Spinal cord (tissue), 10 donors: Measurements from ENCODE around the gene RASGRP1. TPM values are rescaled to one million over a fixed set of nuclear protein-coding genes. Genes with fewer than 3 reads are reported as not detected.
"Not testable (repeated sequence)": the region's sequence is repeated elsewhere in the genome, so short reads cannot be mapped to it uniquely, and the experiment has no call there.

ENCODE experiments used
- DNase-seq, 6 donors: peaks; one replicate each; pipeline versions ENCODE4 v3.0.0 to v3.0.0-alpha.2; 2013 to 2015; ENCODE audit warnings: low spot score in 6 of 6, low read depth in 4 of 6
- H3K27ac ChIP-seq: one replicate; pipeline ENCODE4 v1.5.1; 2013; ENCODE audit warnings: low read depth, low read length, control low read depth
- H3K27me3 ChIP-seq: one replicate; pipeline ENCODE4 v1.6.1; 2013; ENCODE audit warnings: low read length; ENCODE audit not compliant: control insufficient read depth, insufficient read depth
- H3K36me3 ChIP-seq: one replicate; pipeline ENCODE4 v1.6.1; 2013; ENCODE audit warnings: low read length; ENCODE audit not compliant: control insufficient read depth, insufficient read depth
- H3K4me1 ChIP-seq: one replicate; pipeline ENCODE4 v1.6.1; 2013; ENCODE audit warnings: low read length; ENCODE audit not compliant: control insufficient read depth, insufficient read depth
- H3K4me3 ChIP-seq: one replicate; pipeline ENCODE4 v1.5.1; 2013; ENCODE audit warnings: low read depth, low read length, control low read depth
- H3K9me3 ChIP-seq: one replicate; pipeline ENCODE4 v1.6.1; 2013; ENCODE audit warnings: low read length; ENCODE audit not compliant: control insufficient read depth, insufficient read depth
- WGBS: methylation state at CpG from one replicate; pipeline ENCODE4 v1.1.5; 2013; ENCODE audit warnings: missing lambda C conversion rate; ENCODE audit not compliant: insufficient coverage; 5-methylcytosine and 5-hydroxymethylcytosine counted together
- polyA plus RNA-seq, 2 donors: library from polyadenylated mRNA; unstranded; fragments of 120-200 nt; gene quantifications; one replicate each; pipeline ENCODE4 v1.2.1, GENCODE V29; 2013; ENCODE audit not compliant: insufficient read length in 2 of 2
- total RNA-seq, 2 donors: library from RNA; depleted of rRNA in 1 of 2; stranded (reverse); fragments of 120-200 nt in 1 of 2; fragments of >200 nt in 1 of 2; gene quantifications; one replicate each; pipeline versions ENCODE4 v1.2.3 to v1.2.4, GENCODE V29; 2013 to 2014
- donor health status: healthy.

RASGRP1 gene
- total and polyA plus RNA-seq, 4 donors = 3.3 to 6.0 (median 4.2) TPM

- DNase-seq = peak in 2 of 6 donors; percentile 38
- Histone ChIP-seq H3K27ac (no peak overlapping the region), H3K4me3 (no peak overlapping the region), H3K36me3 (no peaks in the 10 kb centered on the region), H3K4me1 (peaks cover 3% of the 10 kb centered on the region), H3K27me3 (no peaks in the 10 kb centered on the region), H3K9me3 (no peaks in the 10 kb centered on the region)
- WGBS = 12% methylated on average over 6 of the region's 7 CpGs
These were observed 38.5 kb upstream of the RASGRP1 start for GRCh38 chr15:38602910-38603670.

- no peaks in the 10 kb centered on the region for H3K27me3 ChIP-seq
- H3K9me3 ChIP-seq = no peaks in the 10 kb centered on the region
- WGBS = no CpG with 5 or more reads among the region's 2 CpGs
- H3K27ac ChIP-seq = no peak overlapping the region
- H3K36me3 ChIP-seq = no peaks in the 10 kb centered on the region
- peaks cover 3% of the 10 kb centered on the region for H3K4me1 ChIP-seq
- DNase-seq = peak in 2 of 6 donors; percentile 49 to 81
- no peak overlapping the region for H3K4me3 ChIP-seq
These were observed 35.6 kb upstream of the RASGRP1 start for GRCh38 chr15:38600236-38600635.

GRCh38 chr15:38598749-38599148 is 34.1 kb upstream of the RASGRP1 start:
- H3K27ac ChIP-seq = no peak overlapping the region

GRCh38 chr15:38597219-38597800 is 32.7 kb upstream of the RASGRP1 start:
- H3K27ac ChIP-seq = no peak overlapping the region
- WGBS = no CpG with 5 or more reads among the region's 3 CpGs
- H3K27me3 ChIP-seq = no peaks in the 10 kb centered on the region
- H3K4me1 ChIP-seq = no peaks in the 10 kb centered on the region
- H3K36me3 ChIP-seq = no peaks in the 10 kb centered on the region
- no peaks in the 10 kb centered on the region for H3K9me3 ChIP-seq
- no peak overlapping the region for H3K4me3 ChIP-seq
- DNase-seq = no peak

More at GRCh38 chr15:38598749-38599148, 34.1 kb upstream of the RASGRP1 start:
- no CpG with 5 or more reads among the region's 2 CpGs for WGBS
- no peak overlapping the region for H3K4me3 ChIP-seq
- H3K27me3 ChIP-seq = no peaks in the 10 kb centered on the region
- H3K4me1 ChIP-seq = peaks cover 3% of the 10 kb centered on the region
- no peak for DNase-seq
- H3K9me3 ChIP-seq = no peaks in the 10 kb centered on the region
- no peaks in the 10 kb centered on the region for H3K36me3 ChIP-seq

- Histone ChIP-seq H3K27me3 (no peaks in the 10 kb centered on the region), H3K4me3 (no peak overlapping the region), H3K36me3 (no peaks in the 10 kb centered on the region), H3K27ac (no peak overlapping the region), H3K4me1 (no peaks in the 10 kb centered on the region), H3K9me3 (no peaks in the 10 kb centered on the region)
- 50% methylated on average over 1 of the region's 4 CpGs for WGBS
- DNase-seq = no peak
These were observed 28.9 kb upstream of the RASGRP1 start for GRCh38 chr15:38593524-38593923.

- Histone ChIP-seq H3K4me1 (no peaks in the 10 kb centered on the region), H3K4me3 (no peak overlapping the region), H3K9me3 (no peaks in the 10 kb centered on the region), H3K27me3 (no peaks in the 10 kb centered on the region), H3K36me3 (no peaks in the 10 kb centered on the region), H3K27ac (no peak overlapping the region)
- no peak for DNase-seq
- 70% methylated on average over 2 of the region's 4 CpGs for WGBS
These were observed 24.9 kb upstream of the RASGRP1 start for GRCh38 chr15:38589502-38589901.

GRCh38 chr15:38588672-38589071 is 24.1 kb upstream of the RASGRP1 start:
- Histone ChIP-seq H3K4me1 (no peaks in the 10 kb centered on the region), H3K9me3 (no peaks in the 10 kb centered on the region), H3K4me3 (no peak overlapping the region), H3K36me3 (no peaks in the 10 kb centered on the region), H3K27ac (peak overlapping the region; percentile 16), H3K27me3 (no peaks in the 10 kb centered on the region)
- 17% methylated on average over 1 of the region's 3 CpGs for WGBS
- peak in 2 of 6 donors; percentile 32 to 49 for DNase-seq

- no peaks in the 10 kb centered on the region for H3K9me3 ChIP-seq
- no peaks in the 10 kb centered on the region for H3K36me3 ChIP-seq
- DNase-seq = no peak
- no peak overlapping the region for H3K4me3 ChIP-seq
- H3K4me1 ChIP-seq = no peaks in the 10 kb centered on the region
- H3K27me3 ChIP-seq = no peaks in the 10 kb centered on the region
- 86% methylated on average over 2 of the region's 6 CpGs for WGBS
- no peak overlapping the region for H3K27ac ChIP-seq
These were observed 22.6 kb upstream of the RASGRP1 start for GRCh38 chr15:38587214-38587613.

- not testable (repeated sequence) for H3K36me3 ChIP-seq, H3K4me3 ChIP-seq, H3K27ac ChIP-seq, H3K27me3 ChIP-seq, DNase-seq, H3K4me1 ChIP-seq, H3K9me3 ChIP-seq
- no CpG with 5 or more reads among the region's 2 CpGs for WGBS
These were observed 21.4 kb upstream of the RASGRP1 start for GRCh38 chr15:38586005-38586404.

- H3K27ac ChIP-seq = no peak overlapping the region
- H3K36me3 ChIP-seq = no peaks in the 10 kb centered on the region
- H3K27me3 ChIP-seq = no peaks in the 10 kb centered on the region
- WGBS = 92% methylated on average over 2 of the region's 3 CpGs
- no peaks in the 10 kb centered on the region for H3K9me3 ChIP-seq
- H3K4me1 ChIP-seq = no peaks in the 10 kb centered on the region
- DNase-seq = no peak
- H3K4me3 ChIP-seq = no peak overlapping the region
These were observed 14.0 kb upstream of the RASGRP1 start for GRCh38 chr15:38578626-38579025.
